BJ (cell line): ENCODE data around the gene TREX2. TPM values are rescaled to one million over a fixed set of nuclear protein-coding genes. Genes with fewer than 3 reads are reported as not detected.

ENCODE experiments used
- CTCF ChIA-PET: fragments of 350-600 bp; formaldehyde crosslinking; extraction: SDS; loops from one replicate; lab custom pipeline; 2021; ENCODE audit warnings: antibody characterized with exemption, inconsistent platforms; lab: Yijun Ruan, JAX
- POLR2A ChIA-PET: fragments of 300-600 bp; sonication (Branson Sonifier 250); formaldehyde crosslinking; extraction: SDS; loops from one replicate; lab custom pipeline; 2021; ENCODE audit warnings: antibody characterized with exemption; lab: Charles Lee
- DNase-seq: peaks from one replicate; pipeline ENCODE4 v3.0.0-alpha.2; 2011; ENCODE audit warnings: low read depth
- H3K27me3 ChIP-seq: 2 replicates; pipeline ENCODE4 v1.6.0; 2011; ENCODE audit warnings: low read length; ENCODE audit not compliant: control insufficient read depth, insufficient read depth
- H3K36me3 ChIP-seq: 2 replicates; pipeline ENCODE4 v1.5.1; 2011; ENCODE audit warnings: low read length; ENCODE audit not compliant: control insufficient read depth, insufficient read depth
- H3K4me3 ChIP-seq: 2 replicates; pipeline ENCODE4 v1.5.1; 2011; ENCODE audit warnings: low read depth, mild to moderate bottlenecking, control low read depth, low read length
- polyA plus RNA-seq: library from polyadenylated mRNA; depleted of rRNA; stranded (reverse); fragments of >200 nt; gene quantifications from 2 replicates; pipeline ENCODE4 v1.2.3, GENCODE V29; 2011
- TF ChIP-seq, protein P1 (sequence below): IDR thresholded peaks from 2 replicates; pipeline ENCODE4 v1.5.1; 2011; ENCODE audit warnings: low read depth, mild to moderate bottlenecking, control low read depth, inconsistent platforms, low read length, moderate library complexity; ENCODE audit not compliant: insufficient read depth

TREX2 gene
- polyA plus RNA-seq, 1 experiment = 1.1 TPM

DNA sequence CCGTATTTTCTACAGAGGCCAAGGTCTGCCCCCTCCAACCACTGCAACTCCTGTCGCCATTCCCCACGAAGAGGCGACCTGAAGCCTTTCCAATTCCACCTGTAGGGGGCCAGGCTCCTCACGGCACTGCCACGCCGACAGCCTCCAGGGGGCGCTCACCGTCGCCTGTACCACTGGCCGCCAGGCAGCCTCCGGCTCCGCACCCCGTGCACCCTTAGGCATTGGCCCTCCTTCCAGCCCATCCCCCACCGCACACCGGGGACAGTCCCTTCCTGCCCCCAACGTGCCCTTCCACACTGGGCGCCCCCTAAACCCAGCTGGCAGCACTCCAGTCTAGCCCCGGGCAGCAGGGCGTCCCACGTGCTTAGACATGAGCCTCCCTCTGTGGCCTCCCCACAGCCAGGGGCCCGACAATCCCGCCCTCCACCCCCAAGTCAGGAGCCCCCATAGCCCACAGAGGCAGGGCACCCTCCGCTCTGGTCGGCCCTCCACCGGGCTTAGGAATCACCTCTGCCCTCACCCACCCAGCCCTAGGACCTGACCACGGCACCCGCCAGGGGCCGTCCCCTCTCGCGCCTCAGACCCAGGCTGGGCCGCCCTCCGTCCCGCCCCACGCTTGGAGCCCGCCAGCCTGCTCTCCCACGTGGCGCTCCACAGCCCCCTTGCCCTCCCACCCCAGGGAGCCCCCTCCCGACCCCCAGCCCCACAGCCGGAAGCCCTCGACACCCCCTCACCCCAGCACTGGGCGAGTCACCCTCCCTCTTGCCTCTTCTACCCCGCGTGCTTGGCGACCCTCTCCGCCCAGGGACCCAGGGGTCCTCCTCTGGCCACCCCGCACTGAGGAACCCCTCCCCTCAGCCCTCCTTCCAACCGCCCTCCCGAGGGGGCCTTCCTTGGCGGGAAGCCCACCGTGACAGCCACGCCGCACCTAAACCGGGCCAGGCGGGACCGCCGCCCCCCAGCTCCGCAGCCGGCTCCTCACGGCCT is 45.4 kb downstream of the TREX2 start:
- CTCF ChIA-PET = no interaction called here
- POLR2A ChIA-PET = no interaction called here

DNA sequence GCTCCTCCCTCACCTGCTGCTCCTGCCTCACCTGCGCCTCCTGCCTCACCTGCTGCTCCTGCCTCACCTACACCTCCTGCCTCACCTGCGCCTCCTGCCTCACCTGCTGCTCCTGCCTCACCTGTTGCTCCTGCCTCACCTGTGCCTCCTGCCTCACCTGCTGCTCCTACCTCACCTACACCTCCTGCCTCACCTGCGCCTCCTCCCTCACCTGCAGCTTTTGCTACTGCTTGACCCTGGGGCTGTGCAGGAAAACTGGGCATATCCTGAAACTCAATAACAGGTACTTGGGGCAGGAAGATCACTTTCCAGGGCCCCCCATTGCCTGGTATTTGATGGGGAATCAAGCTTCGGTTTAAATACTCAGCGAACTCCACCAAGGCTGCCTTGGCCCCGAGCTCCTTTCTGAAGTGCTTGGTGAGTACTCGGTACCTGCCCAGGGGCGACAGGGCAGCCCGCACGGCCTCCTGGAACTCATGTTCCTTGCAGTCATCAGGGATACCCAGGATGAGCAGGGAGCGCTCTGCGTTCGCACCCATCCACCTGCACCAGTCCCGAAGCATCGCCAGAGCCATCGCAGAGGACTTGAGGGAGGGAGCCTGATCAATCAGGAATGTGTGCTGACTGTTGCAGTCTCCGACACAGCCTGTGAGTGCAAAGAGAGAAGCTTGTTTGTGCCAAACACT is 47.4 kb downstream of the TREX2 start:
- no peak for DNase-seq
- POLR2A ChIA-PET = no interaction called here
- Histone ChIP-seq H3K27me3 (no peaks in the 10 kb centered on the region), H3K4me3 (no peak overlapping the region), H3K36me3 (no peaks in the 10 kb centered on the region)
- TF ChIP-seq, protein P1, sequence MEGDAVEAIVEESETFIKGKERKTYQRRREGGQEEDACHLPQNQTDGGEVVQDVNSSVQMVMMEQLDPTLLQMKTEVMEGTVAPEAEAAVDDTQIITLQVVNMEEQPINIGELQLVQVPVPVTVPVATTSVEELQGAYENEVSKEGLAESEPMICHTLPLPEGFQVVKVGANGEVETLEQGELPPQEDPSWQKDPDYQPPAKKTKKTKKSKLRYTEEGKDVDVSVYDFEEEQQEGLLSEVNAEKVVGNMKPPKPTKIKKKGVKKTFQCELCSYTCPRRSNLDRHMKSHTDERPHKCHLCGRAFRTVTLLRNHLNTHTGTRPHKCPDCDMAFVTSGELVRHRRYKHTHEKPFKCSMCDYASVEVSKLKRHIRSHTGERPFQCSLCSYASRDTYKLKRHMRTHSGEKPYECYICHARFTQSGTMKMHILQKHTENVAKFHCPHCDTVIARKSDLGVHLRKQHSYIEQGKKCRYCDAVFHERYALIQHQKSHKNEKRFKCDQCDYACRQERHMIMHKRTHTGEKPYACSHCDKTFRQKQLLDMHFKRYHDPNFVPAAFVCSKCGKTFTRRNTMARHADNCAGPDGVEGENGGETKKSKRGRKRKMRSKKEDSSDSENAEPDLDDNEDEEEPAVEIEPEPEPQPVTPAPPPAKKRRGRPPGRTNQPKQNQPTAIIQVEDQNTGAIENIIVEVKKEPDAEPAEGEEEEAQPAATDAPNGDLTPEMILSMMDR = no peak
- CTCF ChIA-PET = no interaction called here

More for the DNA sequence above, 45.4 kb downstream of the TREX2 start:
- Histone ChIP-seq H3K27me3 (no peaks in the 10 kb centered on the region), H3K4me3 (no peak overlapping the region), H3K36me3 (no peaks in the 10 kb centered on the region)
- no peak for DNase-seq
- TF ChIP-seq, protein P1 = peak; percentile 62

GRCh38 chrX:153397256-153397960 is 48.4 kb downstream of the TREX2 start:
- TF ChIP-seq, protein P1 = no peak
- Histone ChIP-seq H3K4me3 (no peak overlapping the region), H3K27me3 (no peaks in the 10 kb centered on the region), H3K36me3 (no peaks in the 10 kb centered on the region)
- CTCF ChIA-PET = no interaction called here
- POLR2A ChIA-PET = no interaction called here
- DNase-seq = no peak

- Histone ChIP-seq H3K27me3 (no peaks in the 10 kb centered on the region), H3K36me3 (no peaks in the 10 kb centered on the region), H3K4me3 (no peak overlapping the region)
- TF ChIP-seq, protein P1 = no peak
- POLR2A ChIA-PET = no interaction called here
- CTCF ChIA-PET = no interaction called here
- no peak for DNase-seq
These were observed 49.3 kb downstream of the TREX2 start for GRCh38 chrX:153396320-153397195.
